Endothelial cell (in vitro differentiated cells): Measurements from ENCODE around the gene EPHA8. TPM values are rescaled to one million over a fixed set of nuclear protein-coding genes. Genes with fewer than 3 reads are reported as not detected.

ENCODE experiments used
- DNase-seq: peaks from one replicate; pipeline ENCODE4 v3.0.0; 2021; ENCODE audit warnings: low spot score
- H3K27ac Mint-ChIP-seq: one replicate; pipeline ENCODE4 v1.8.0; 2021; ENCODE audit warnings: mixed read lengths, inconsistent platforms; ENCODE audit not compliant: unreplicated experiment
- H3K27me3 Mint-ChIP-seq: one replicate; pipeline ENCODE4 v1.8.0; 2021; ENCODE audit warnings: mild to moderate bottlenecking, moderate library complexity, mixed read lengths, inconsistent platforms; ENCODE audit not compliant: unreplicated experiment
- H3K36me3 Mint-ChIP-seq: one replicate; pipeline ENCODE4 v1.8.0; 2021; ENCODE audit warnings: mild to moderate bottlenecking, low read depth, mixed read lengths, inconsistent platforms; ENCODE audit not compliant: unreplicated experiment
- H3K4me1 Mint-ChIP-seq: one replicate; pipeline ENCODE4 v1.8.0; 2021; ENCODE audit warnings: mild to moderate bottlenecking, mixed read lengths, inconsistent platforms; ENCODE audit not compliant: unreplicated experiment
- H3K4me3 Mint-ChIP-seq: one replicate; pipeline ENCODE4 v1.8.0; 2021; ENCODE audit warnings: mild to moderate bottlenecking, mixed read lengths, inconsistent platforms; ENCODE audit not compliant: unreplicated experiment
- H3K9me3 Mint-ChIP-seq: one replicate; pipeline ENCODE4 v1.8.0; 2021; ENCODE audit warnings: mixed read lengths, inconsistent platforms; ENCODE audit not compliant: unreplicated experiment
- total RNA-seq: library from RNA; stranded (reverse); fragmentation: NEBNext Ultra II Directional; extraction: Animal tissue kit (Norgen Biotek cat#: 25700); gene quantifications from one replicate; pipeline ENCODE4 v1.2.1, GENCODE V29; 2021; ENCODE audit not compliant: unreplicated experiment
- TF ChIP-seq, protein P1 (sequence below): fragments of 200-600 bp; sonication (generic); IDR thresholded peaks from one replicate; pipeline ENCODE4 v1.5.0; 2021; ENCODE audit warnings: antibody characterized with exemption; ENCODE audit not compliant: unreplicated experiment

Gene EPHA8
- total RNA-seq, 1 donor from 2014 or later, result not detected

DNA sequence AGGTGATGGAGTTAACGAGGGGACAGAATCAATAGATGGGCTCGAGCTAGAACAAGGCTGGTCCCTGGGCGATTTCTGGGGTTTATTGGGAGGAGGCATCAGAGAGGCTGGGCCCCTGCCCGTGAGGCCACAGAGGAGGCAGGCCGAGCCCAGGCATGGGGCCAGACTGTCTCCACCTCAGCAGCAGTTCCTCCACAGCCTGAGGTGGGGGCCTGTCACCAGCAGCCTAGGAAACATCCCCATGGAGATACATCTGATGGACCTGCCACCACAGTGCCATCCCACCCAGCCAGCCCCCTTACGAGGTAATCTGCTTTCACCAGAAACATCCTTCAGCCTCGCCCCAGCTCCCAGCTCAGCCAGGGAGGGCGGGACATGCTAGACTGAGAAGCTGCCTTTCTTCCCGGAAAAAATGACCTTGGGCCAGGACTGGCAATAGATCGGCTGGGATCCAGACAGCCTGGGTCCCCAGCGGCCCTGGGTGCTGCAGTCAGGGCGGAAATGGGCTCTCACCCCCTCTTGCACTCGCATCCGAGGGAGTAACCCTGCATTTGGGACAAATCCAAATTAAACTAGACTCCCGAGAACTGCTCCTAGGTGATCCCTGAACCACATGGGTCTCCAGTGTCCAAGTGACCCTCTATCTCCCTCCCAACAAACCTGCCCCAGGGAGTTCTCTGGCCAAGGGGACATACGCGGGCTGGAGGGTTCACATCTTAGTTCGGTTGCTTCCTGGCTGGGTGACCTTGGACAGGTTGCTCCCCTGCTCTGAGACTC is 10.0 kb upstream of the EPHA8 start:
- Mint-ChIP-seq H3K4me3 (no peak overlapping the region), H3K4me1 (no peaks in the 10 kb centered on the region), H3K27ac (no peak overlapping the region), H3K27me3 (peaks cover 4% of the 10 kb centered on the region), H3K9me3 (no peaks in the 10 kb centered on the region), H3K36me3 (no peaks in the 10 kb centered on the region)
- no peak for DNase-seq
- TF ChIP-seq, protein P1, sequence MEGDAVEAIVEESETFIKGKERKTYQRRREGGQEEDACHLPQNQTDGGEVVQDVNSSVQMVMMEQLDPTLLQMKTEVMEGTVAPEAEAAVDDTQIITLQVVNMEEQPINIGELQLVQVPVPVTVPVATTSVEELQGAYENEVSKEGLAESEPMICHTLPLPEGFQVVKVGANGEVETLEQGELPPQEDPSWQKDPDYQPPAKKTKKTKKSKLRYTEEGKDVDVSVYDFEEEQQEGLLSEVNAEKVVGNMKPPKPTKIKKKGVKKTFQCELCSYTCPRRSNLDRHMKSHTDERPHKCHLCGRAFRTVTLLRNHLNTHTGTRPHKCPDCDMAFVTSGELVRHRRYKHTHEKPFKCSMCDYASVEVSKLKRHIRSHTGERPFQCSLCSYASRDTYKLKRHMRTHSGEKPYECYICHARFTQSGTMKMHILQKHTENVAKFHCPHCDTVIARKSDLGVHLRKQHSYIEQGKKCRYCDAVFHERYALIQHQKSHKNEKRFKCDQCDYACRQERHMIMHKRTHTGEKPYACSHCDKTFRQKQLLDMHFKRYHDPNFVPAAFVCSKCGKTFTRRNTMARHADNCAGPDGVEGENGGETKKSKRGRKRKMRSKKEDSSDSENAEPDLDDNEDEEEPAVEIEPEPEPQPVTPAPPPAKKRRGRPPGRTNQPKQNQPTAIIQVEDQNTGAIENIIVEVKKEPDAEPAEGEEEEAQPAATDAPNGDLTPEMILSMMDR, result no peak

DNA sequence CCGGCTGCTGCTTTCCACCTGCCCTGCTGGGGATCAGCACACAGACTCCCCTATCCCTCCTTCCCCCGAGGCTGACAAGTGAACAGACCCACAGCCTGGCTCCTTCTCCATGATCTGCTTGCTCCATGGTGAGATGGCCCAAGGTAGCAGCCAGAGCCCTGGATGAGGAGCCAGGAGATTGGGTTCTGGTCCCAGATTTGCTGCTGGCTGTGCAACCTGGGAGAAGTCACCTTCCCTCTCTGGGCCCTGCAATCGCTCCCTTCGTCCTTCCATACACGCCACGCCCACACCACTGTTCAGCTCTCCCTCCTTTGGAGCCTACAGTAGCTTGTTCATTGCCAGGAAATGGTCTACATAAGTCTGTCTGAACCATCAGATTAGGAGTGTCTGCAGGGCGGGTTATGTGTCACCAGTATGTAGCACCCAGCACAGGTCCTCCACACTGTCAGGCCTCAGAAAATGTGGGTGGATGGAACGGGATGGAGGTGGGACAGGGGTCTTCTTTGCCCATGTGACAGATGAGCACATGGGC is 9.2 kb upstream of the EPHA8 start:
- Mint-ChIP-seq H3K4me3 (no peak overlapping the region), H3K27me3 (peaks cover 4% of the 10 kb centered on the region), H3K36me3 (no peaks in the 10 kb centered on the region), H3K9me3 (no peaks in the 10 kb centered on the region), H3K27ac (no peak overlapping the region), H3K4me1 (no peaks in the 10 kb centered on the region)
- DNase-seq, result no peak
- TF ChIP-seq, protein P1, result no peak

DNA sequence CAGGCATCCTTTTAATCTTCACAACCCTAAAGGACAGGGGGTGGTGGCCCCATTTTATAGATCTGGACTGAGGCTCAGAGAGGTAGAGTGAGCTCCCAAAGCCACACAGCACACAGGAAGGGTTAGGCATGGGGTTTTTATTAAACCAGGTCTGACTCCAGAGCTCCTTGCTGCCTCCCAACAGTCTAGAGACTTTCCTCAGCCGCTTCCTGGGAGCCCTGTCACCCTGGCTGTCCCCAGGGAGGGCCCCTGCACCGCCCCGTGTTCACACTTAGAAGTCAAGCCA is 8.0 kb upstream of the EPHA8 start:
- peaks cover 4% of the 10 kb centered on the region for H3K27me3 Mint-ChIP-seq
- no peaks in the 10 kb centered on the region for H3K4me1 Mint-ChIP-seq
- no peak for DNase-seq
- H3K36me3 Mint-ChIP-seq, result no peaks in the 10 kb centered on the region
- no peaks in the 10 kb centered on the region for H3K9me3 Mint-ChIP-seq
- TF ChIP-seq, protein P1, result no peak
- H3K4me3 Mint-ChIP-seq, result no peak overlapping the region
- no peak overlapping the region for H3K27ac Mint-ChIP-seq

DNA sequence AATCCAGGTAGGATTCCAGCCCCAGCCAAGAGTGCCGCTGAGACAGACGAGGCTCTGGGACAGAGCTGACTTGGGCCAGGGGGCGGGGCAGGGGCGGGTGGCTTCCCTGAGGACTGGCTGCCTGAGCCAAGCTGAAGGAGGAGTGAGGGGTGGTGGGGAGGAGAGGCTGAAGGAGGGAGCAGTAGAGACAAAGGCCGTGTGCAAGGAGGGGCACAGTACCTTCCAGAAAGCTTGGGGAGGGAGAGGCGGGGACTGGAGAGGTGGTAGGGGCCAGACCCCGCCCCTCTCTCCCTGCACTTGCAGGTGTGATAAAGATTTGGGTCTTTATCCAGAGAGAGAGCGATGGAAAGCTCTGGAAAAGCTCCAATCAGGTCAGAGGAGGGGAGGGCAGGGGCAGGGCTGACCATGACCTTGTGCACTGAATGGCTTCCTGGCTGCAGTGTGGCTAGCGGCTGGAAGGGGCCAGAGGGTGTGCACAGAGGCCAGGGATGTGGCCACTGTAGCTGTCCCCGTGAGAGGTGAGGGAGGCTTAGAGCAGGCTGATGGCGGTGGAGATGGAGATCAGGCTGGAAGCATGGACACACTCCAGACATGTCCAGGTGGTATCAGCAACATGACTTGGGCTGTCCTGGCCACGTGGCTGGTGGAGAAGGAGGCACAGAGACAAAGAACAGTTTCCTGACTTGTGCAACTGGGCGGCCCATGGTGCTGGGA is 6.7 kb upstream of the EPHA8 start:
- Mint-ChIP-seq H3K27ac (no peak overlapping the region), H3K9me3 (no peaks in the 10 kb centered on the region), H3K36me3 (peaks cover 3% of the 10 kb centered on the region), H3K4me1 (no peaks in the 10 kb centered on the region), H3K27me3 (peaks cover 11% of the 10 kb centered on the region), H3K4me3 (no peak overlapping the region)
- DNase-seq, result no peak
- TF ChIP-seq, protein P1, result no peak
